Activated T-helper 17 cell treated with anti-CD3 and anti-CD28 coated beads, Interleukin-2, amount 50 U/mL, for 72 hours (primary cell): ENCODE data around the gene ATG2A. TPM values are rescaled to one million over a fixed set of nuclear protein-coding genes. Genes with fewer than 3 reads are reported as not detected.
A peak's percentile ranks its signal among the peaks of the same experiment; 100 is the strongest.

Experiments
- ATAC-seq: fragments of 150-1000 bp; cut with Tn5 transposase; replicated peaks from 2 replicates; pipeline ENCODE4 v1.10.0; 2021; ENCODE audit warnings: mild to moderate bottlenecking, moderate library complexity
- H3K27ac Mint-ChIP-seq: one replicate; pipeline ENCODE4 v1.8.0; 2022; ENCODE audit warnings: mixed read lengths
- H3K27me3 Mint-ChIP-seq: one replicate; pipeline ENCODE4 v1.8.0; 2022; ENCODE audit warnings: mixed read lengths
- H3K36me3 Mint-ChIP-seq: one replicate; pipeline ENCODE4 v1.8.0; 2022; ENCODE audit warnings: low read depth, mild to moderate bottlenecking, mixed read lengths
- H3K4me1 Mint-ChIP-seq: one replicate; pipeline ENCODE4 v1.8.0; 2022; ENCODE audit warnings: mixed read lengths
- H3K4me3 Mint-ChIP-seq: one replicate; pipeline ENCODE4 v1.8.0; 2022; ENCODE audit warnings: mild to moderate bottlenecking, mixed read lengths
- H3K9me3 Mint-ChIP-seq: one replicate; pipeline ENCODE4 v1.8.0; 2022; ENCODE audit warnings: mixed read lengths
- total RNA-seq, 2 donors: library from RNA; stranded (reverse); gene quantifications; one replicate each; pipeline ENCODE4 v1.2.3, GENCODE V29; 2022

Gene ATG2A
- total RNA-seq, 2 donors from 2014 or later, result 20.9 to 23.1 TPM

DNA sequence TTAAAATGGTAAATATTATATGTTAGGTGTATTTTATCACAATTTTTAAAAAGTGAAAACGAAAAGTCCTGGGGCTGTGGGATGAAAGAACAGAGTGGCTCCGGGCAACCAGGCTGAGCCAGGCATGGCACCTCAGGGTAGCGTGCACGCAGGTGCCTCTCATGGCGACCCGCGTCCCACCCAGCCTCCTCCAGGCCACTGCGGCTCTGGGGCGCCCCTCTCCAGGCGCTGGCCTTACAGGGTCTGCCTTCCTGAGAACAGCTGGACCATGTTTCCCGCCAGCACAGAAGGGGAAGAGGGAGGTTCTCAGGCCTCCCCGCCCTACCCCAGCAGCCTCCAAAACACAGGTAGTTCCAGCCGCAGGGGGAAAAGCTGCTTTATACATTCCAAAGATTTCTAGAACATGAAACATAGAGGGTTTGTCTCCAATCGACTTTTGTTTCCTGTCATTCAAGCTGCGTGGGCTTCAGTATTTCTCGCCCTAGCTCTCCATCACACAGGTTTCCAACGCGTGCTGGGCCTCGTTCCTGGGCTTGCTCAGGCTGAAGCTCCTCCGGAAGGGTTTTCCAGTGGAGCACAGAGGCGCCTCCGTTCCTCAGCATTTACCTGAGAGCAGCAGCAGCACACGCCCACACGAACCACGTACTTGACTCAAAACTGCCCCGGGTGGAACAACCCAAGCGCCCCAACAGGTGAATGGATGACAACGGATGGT is 49.1 kb downstream of the ATG2A start:
- no peaks in the 10 kb centered on the region for H3K9me3 Mint-ChIP-seq
- H3K27ac Mint-ChIP-seq, result peak overlapping the region; percentile 90
- H3K4me1 Mint-ChIP-seq, result peaks cover 47% of the 10 kb centered on the region
- peaks cover 76% of the 10 kb centered on the region for H3K36me3 Mint-ChIP-seq
- ATAC-seq, result no peak
- H3K4me3 Mint-ChIP-seq, result peak overlapping the region; percentile 88
- no peaks in the 10 kb centered on the region for H3K27me3 Mint-ChIP-seq

DNA sequence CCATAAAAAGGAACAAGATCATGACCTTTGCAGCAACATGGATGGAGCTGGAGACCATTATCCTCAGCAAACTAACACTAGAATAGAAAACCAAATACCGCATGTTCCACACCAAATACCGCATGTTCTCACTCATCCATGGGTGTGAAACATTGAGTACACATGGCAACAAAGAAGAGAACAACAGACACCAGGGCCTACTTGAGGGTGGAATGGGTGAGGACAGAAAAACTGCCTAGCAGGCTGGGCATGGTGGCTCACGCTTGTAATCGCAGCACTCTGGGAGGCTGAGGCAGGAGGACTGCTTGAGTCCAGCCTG is 50.9 kb downstream of the ATG2A start:
- peak overlapping the region; percentile 78 for H3K4me3 Mint-ChIP-seq
- H3K27ac Mint-ChIP-seq, result peak overlapping the region; percentile 93
- H3K9me3 Mint-ChIP-seq, result no peaks in the 10 kb centered on the region
- H3K36me3 Mint-ChIP-seq, result peaks cover 67% of the 10 kb centered on the region
- ATAC-seq, result no peak
- no peaks in the 10 kb centered on the region for H3K27me3 Mint-ChIP-seq
- H3K4me1 Mint-ChIP-seq, result peaks cover 45% of the 10 kb centered on the region

DNA sequence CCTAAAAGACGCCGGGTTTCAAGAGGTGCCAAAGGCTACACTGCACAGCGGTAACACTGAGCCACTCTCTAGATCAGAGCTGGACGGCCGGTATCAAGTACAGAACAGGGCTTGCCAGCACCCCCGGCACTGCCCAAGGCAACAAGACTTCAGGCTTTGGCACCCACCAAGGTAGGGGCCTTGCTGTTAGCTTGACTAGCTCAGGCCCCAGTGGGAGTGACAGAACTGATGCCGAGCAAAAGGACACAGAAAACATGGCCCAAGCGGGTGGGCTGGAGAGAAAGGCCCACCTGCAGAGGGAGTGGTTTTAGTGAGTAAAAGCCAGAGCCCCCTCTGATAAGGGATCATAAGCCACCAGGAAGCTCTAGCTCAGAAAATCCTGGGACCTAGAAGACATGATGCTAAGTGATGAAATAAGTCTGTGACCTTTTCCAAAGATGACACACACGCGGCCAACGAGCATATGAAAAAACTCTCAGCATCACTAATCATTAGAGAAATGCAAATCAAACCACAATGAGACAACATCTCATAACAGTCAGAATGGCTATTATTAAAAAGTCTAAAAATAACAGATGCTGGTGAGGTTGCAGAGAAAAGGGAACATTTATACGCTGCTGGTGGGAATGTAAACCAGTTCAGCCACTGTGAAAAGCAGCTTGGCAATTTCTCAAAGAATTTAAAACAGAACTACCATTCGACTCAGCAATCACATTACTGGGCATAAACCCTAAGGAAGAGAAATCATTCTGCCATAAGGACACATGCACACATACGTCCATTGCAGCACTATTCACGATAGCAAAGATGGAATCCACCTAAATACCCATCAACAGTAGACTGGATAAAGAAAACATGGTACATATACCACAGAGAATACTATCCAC is 51.5 kb downstream of the ATG2A start:
- Mint-ChIP-seq H3K9me3 (no peaks in the 10 kb centered on the region), H3K4me1 (peaks cover 45% of the 10 kb centered on the region), H3K27me3 (no peaks in the 10 kb centered on the region), H3K36me3 (peaks cover 64% of the 10 kb centered on the region), H3K27ac (peak overlapping the region; percentile 93), H3K4me3 (peak overlapping the region; percentile 78)
- ATAC-seq, result peak; percentile 50

DNA sequence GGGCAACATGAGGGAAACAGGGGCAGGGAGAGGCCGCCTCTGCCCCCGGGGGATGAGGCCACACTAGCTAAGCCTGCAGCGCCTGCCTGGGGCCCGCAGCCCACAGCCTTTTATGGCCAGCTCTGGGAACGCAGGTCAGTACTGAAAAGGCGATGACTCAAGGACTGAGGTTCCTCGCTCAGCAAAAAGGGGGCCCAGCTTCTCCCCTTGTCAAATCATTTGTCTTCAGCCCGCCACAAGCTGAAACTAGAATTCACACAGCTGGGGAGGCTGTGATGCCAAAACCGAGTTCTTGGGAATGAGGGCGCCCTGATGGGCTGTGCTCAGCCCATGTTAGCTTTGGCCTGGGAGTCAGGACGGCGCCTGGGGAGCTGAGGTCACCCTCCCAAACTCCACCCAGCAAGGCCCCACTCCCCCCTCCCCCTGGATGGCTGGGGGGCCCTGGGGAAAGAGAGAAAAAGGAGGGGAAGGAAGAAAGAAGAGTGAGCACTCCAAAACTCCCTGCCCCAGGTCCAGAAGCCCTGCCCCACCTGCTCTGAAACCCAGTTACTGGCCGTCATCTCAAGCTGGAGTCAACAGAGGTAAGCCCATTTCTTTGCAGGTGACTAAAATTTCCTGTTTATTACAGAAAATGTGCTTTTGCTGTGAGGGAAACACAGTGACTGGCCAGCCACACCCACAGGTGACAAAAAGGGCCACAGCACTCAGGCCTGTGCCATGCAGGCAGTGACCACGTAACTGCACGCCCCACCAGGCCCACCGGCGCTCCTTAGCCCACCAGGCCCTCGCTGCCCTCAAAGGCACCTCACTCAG is 52.3 kb downstream of the ATG2A start:
- H3K4me1 Mint-ChIP-seq, result peaks cover 52% of the 10 kb centered on the region
- no peaks in the 10 kb centered on the region for H3K9me3 Mint-ChIP-seq
- H3K27me3 Mint-ChIP-seq, result no peaks in the 10 kb centered on the region
- H3K4me3 Mint-ChIP-seq, result peak overlapping the region; percentile 78
- ATAC-seq, result peak; percentile 71
- H3K36me3 Mint-ChIP-seq, result peaks cover 64% of the 10 kb centered on the region
- peak overlapping the region; percentile 93 for H3K27ac Mint-ChIP-seq

DNA sequence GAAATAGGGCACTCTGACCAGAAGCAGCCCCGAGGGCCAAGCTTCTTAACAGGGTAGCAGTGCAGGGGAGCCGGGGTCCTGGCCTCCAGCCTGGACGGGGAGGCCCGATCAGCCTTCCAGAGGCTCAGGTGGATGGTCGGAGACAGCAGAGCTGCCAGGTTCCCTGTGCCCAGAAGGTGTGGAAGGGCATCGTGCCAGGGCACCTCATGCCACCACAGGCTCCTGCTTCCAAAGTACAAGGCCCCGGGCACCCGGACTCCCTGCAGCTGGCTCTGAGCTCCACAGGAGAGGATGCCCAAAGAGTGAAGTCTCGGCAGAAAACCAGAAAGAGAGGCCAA is 52.9 kb downstream of the ATG2A start:
- no peaks in the 10 kb centered on the region for H3K27me3 Mint-ChIP-seq
- H3K4me3 Mint-ChIP-seq, result peak overlapping the region; percentile 78
- peak overlapping the region; percentile 93 for H3K27ac Mint-ChIP-seq
- peaks cover 66% of the 10 kb centered on the region for H3K36me3 Mint-ChIP-seq
- no peaks in the 10 kb centered on the region for H3K9me3 Mint-ChIP-seq
- H3K4me1 Mint-ChIP-seq, result peaks cover 48% of the 10 kb centered on the region
- ATAC-seq, result no peak

DNA sequence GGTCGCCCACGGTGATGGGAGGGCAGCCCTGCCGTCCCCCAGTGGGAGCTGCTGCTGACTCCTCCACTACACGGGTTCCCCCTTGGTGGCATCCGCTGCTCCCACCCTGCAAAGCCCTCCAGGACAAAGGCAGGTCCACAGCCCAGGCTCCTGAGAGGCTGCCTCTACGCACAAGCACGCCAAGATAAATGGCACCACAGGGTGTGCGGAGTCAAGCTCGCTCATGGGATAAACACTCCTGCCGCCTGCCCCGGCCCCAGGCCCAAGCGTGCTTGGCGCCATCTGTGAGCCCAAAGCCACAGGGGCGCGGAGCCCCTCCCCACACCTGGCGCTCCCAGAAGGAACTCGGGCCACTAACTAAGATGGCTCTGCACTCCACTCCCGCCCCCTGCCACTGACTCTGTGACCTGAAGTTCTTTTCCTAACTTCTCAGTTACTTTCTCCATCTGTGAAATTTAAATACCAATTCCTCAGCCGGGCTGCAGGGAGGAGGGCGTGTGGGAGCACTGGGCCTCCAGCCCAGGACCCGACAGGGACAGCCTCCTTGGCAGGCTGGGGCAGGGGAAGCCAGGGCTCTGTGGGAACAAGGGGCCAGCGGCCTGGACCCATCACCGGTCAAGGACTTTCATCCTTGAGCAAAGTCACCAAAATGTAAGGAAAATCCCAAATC is 53.5 kb downstream of the ATG2A start:
- no peaks in the 10 kb centered on the region for H3K9me3 Mint-ChIP-seq
- H3K4me3 Mint-ChIP-seq, result peak overlapping the region; percentile 78
- H3K36me3 Mint-ChIP-seq, result peaks cover 66% of the 10 kb centered on the region
- no peaks in the 10 kb centered on the region for H3K27me3 Mint-ChIP-seq
- H3K4me1 Mint-ChIP-seq, result peaks cover 42% of the 10 kb centered on the region
- H3K27ac Mint-ChIP-seq, result peak overlapping the region; percentile 93
- no peak for ATAC-seq

DNA sequence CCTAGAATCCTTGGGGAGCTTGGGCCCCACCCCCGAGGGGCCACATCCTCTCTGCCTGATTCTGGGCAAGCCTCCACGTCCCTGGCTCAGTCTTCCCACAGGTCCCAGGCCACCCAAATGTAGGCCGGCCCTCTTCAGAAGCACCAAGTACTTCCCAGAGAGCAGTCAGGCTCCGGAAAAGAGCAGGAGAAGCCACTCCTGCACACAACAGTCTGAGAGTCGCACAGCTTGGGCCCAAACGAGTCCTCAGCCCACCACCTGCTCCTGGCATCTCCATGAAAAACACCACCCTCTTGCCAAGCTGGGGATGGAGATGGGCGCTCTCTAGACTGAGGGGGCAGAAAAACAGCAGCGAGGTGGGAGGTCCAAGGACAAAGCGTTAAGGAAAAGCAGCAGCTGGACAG is 54.0 kb downstream of the ATG2A start:
- H3K4me3 Mint-ChIP-seq, result peak overlapping the region; percentile 78
- ATAC-seq, result no peak
- H3K4me1 Mint-ChIP-seq, result peaks cover 37% of the 10 kb centered on the region
- H3K9me3 Mint-ChIP-seq, result no peaks in the 10 kb centered on the region
- peak overlapping the region; percentile 93 for H3K27ac Mint-ChIP-seq
- peaks cover 66% of the 10 kb centered on the region for H3K36me3 Mint-ChIP-seq
- H3K27me3 Mint-ChIP-seq, result no peaks in the 10 kb centered on the region

DNA sequence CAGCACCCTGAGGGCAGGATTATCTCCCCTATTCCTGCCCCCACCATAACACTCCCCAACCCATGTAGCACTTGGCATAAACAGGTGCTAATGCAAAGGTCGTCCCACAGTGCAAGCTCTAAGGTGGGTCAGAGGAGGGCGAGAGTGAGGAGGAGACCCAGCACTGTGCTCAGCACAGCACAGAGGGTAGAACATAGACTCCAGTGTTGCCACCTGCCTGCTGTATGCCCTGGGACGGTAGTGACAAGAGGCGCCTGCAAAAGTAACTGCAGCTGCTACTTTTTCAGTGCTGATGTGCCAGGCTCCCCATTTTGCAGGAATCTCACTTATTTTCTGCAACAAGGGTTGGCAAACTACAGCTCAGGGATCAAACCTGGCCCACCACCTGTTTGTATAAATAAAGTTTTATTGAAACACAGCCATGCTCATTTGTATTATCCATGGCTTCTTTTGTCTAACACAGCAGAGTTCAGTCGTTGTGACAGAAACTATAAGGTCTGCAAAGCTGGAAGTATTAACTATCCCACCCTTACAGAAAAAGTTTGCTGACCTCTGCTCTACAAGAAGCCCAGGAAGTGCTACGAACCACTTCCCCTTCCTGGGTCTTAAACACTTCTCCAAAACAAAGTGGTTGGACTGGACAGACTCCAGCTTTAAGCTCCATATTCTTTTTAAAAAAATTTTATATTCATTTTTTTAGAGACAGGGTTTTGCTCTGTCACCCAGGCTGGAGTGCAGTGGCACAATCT is 55.6 kb downstream of the ATG2A start:
- H3K27ac Mint-ChIP-seq, result peak overlapping the region; percentile 93
- H3K36me3 Mint-ChIP-seq, result peaks cover 69% of the 10 kb centered on the region
- no peak for ATAC-seq
- H3K9me3 Mint-ChIP-seq, result no peaks in the 10 kb centered on the region
- peaks cover 33% of the 10 kb centered on the region for H3K4me1 Mint-ChIP-seq
- no peaks in the 10 kb centered on the region for H3K27me3 Mint-ChIP-seq
- peak overlapping the region; percentile 78 for H3K4me3 Mint-ChIP-seq

DNA sequence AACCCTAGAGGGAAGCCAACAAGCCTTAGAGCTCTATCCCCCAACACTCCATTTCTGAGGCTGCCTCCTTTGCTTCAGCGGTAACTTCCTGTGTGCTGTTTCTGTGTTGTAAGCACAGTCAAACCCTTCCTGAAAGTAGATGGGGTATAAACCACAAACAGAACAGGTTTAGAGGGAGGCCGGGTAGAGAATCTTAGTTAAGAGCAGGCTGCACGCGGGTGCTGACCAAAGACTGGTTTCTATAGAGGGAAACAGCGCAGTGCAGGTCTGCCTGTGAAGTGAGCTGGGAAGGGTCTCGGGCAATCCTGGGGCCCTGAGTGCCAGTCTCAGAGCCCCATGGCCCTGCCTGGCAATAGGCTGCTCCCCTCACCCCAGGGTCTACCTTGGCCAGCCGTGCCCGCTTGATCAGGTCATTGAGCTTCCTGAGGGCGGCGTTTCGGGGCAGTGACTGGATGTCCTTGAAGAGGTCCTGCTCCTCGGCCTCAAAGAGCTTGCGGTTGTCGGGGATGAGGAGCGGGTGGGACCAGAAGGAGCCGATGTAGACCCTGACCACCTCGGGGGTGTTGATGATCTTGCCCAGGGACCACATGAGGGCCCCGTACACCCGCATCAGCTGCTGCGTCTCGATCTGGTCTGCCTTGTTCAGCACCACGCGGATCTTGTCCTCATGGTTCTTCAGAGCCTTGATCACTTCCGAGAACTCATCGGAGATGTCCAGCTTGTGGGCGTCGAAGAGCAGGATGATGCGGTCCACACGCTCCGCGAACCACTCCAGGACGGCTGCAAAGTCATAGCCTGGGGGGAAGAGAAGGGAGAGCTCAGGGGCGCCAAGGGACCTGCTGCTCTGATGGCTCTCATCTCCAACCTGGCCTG is 57.2 kb downstream of the ATG2A start:
- no peaks in the 10 kb centered on the region for H3K9me3 Mint-ChIP-seq
- H3K36me3 Mint-ChIP-seq, result peaks cover 72% of the 10 kb centered on the region
- peak overlapping the region; percentile 78 for H3K4me3 Mint-ChIP-seq
- peak overlapping the region; percentile 87 for H3K27ac Mint-ChIP-seq
- peak; percentile 63 for ATAC-seq
- peaks cover 36% of the 10 kb centered on the region for H3K4me1 Mint-ChIP-seq
- no peaks in the 10 kb centered on the region for H3K27me3 Mint-ChIP-seq

DNA sequence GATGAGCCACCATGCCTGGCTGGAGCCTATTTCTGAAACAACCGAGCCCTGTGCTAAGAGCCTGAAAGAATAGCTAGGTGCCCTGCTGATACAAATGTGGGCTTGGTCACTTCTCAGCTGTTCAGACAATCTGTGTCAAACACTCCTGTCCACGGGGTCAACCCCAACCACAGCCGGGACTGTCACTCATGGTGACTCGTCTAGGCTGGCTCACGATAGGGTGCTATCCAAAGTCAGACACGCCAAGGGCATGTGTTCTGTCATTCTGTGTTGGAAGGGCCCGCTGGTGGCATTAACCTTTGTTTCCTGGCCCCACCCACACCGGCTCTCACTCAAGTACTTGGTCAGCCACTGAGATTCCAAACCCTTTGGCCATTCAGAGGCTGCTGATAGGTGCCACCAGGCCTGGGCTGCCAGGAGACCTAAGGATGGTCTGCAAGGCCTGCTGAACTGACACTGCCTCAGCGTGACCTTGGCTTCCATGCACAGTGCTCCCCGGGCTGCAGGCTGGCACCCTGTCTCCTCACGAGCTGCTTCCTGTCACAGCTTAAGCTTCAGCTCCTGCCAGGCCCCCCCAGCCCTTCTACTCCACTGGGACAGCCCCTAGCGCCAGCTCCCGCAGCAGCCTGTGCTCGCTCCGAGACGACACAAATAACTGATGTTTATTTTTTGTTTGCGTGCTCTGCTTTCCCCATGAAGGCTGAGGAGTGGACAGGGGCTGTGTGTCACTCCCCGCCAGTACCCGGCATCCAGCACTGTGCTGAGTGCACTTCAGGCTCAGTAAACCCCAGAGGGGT is 58.3 kb downstream of the ATG2A start:
- H3K4me3 Mint-ChIP-seq, result peak overlapping the region; percentile 78
- peak overlapping the region; percentile 87 for H3K27ac Mint-ChIP-seq
- H3K27me3 Mint-ChIP-seq, result no peaks in the 10 kb centered on the region
- ATAC-seq, result peak; percentile 66
- H3K9me3 Mint-ChIP-seq, result no peaks in the 10 kb centered on the region
- peaks cover 42% of the 10 kb centered on the region for H3K4me1 Mint-ChIP-seq
- peaks cover 80% of the 10 kb centered on the region for H3K36me3 Mint-ChIP-seq

DNA sequence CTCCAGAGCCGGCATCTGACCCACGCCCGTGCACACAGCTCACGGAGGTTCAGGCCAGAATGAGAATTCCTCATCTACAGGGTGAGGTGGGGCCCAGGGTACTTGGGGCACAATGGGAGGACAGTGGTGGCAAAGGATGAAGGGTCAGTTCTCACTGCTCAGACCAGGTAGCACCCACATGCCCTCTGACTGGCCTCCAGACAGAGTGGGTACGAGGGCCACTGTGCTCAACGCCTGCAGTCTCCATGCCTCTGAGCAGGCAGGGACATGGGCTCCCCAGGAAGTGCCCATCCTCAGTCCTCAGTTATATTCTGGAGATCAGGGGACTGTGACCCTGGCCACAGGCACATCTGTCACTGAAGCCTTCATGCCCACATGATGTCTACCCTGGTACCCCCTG is 59.5 kb downstream of the ATG2A start:
- Mint-ChIP-seq H3K9me3 (no peaks in the 10 kb centered on the region), H3K27ac (no peak overlapping the region), H3K36me3 (peaks cover 91% of the 10 kb centered on the region), H3K4me3 (peak overlapping the region; percentile 29), H3K27me3 (no peaks in the 10 kb centered on the region), H3K4me1 (peaks cover 46% of the 10 kb centered on the region)
- no peak for ATAC-seq
